HEK293T (cell line): ENCODE data around the gene LY9.

Experiments
- CTCF ChIA-PET: fragments of 350-600 bp; formaldehyde crosslinking; extraction: SDS; loops from one replicate; lab custom pipeline; 2021; ENCODE audit warnings: antibody characterized with exemption, inconsistent platforms; lab: Yijun Ruan, JAX
- POLR2A ChIA-PET: fragments of 350-600 bp; formaldehyde crosslinking; extraction: SDS; loops from one replicate; lab custom pipeline; 2020; ENCODE audit warnings: antibody characterized with exemption, inconsistent platforms; lab: Yijun Ruan, JAX
- DNase-seq: peaks from one replicate; pipeline ENCODE4 v3.0.0; 2012; ENCODE audit warnings: mixed read lengths; ENCODE audit errors: extremely low spot score
- ARNT ChIP-seq: fragments of 450-650 bp; IDR thresholded peaks from 2 replicates; pipeline ENCODE4 v1.6.1; 2017; ENCODE audit warnings: mild to moderate bottlenecking
- BHLHE40 ChIP-seq: fragments of 450-650 bp; IDR thresholded peaks from 2 replicates; pipeline ENCODE4 v1.6.1; 2016; ENCODE audit warnings: mild to moderate bottlenecking, moderate library complexity, borderline replicate concordance
- CTBP1 ChIP-seq: fragments of 450-650 bp; IDR thresholded peaks from 2 replicates; pipeline ENCODE4 v1.6.1; 2016; ENCODE audit warnings: borderline replicate concordance
- ELF4 ChIP-seq: fragments of 450-650 bp; IDR thresholded peaks from 2 replicates; pipeline ENCODE4 v1.6.1; 2017; ENCODE audit warnings: antibody characterized with exemption
- FOXA1 ChIP-seq: fragments of 450-650 bp; IDR thresholded peaks from 2 replicates; pipeline ENCODE4 v1.6.1; 2016; ENCODE audit warnings: mild to moderate bottlenecking
- FOXK2 ChIP-seq: fragments of 450-650 bp; IDR thresholded peaks from 2 replicates; pipeline ENCODE4 v1.6.1; 2016; ENCODE audit warnings: mild to moderate bottlenecking
- FOXM1 ChIP-seq: fragments of 450-650 bp; IDR thresholded peaks from 2 replicates; pipeline ENCODE4 v1.6.1; 2017; ENCODE audit warnings: mild to moderate bottlenecking, borderline replicate concordance
- HDGF ChIP-seq: fragments of 450-650 bp; IDR thresholded peaks from 2 replicates; pipeline ENCODE4 v1.6.1; 2017; ENCODE audit warnings: antibody characterized with exemption, borderline replicate concordance
- L3MBTL2 ChIP-seq: fragments of 450-650 bp; conservative IDR thresholded peaks from 2 replicates; pipeline ENCODE4 v1.6.1; 2016; ENCODE audit warnings: mild to moderate bottlenecking
- LEF1 ChIP-seq: fragments of 450-650 bp; IDR thresholded peaks from 2 replicates; pipeline ENCODE4 v1.6.1; 2017; ENCODE audit warnings: mild to moderate bottlenecking, borderline replicate concordance
- NFRKB ChIP-seq: fragments of 450-650 bp; IDR thresholded peaks from 2 replicates; pipeline ENCODE4 v1.6.1; 2016; ENCODE audit warnings: mild to moderate bottlenecking, moderate library complexity
- PKNOX1 ChIP-seq: fragments of 450-650 bp; IDR thresholded peaks from 2 replicates; pipeline ENCODE4 v1.6.1; 2016
- SP1 ChIP-seq: fragments of 450-650 bp; IDR thresholded peaks from 2 replicates; pipeline ENCODE4 v1.6.1; 2017
- SUZ12 ChIP-seq: fragments of 450-650 bp; IDR thresholded peaks from 2 replicates; pipeline ENCODE4 v1.6.1; 2016; ENCODE audit warnings: mild to moderate bottlenecking
- TARDBP ChIP-seq: fragments of 450-650 bp; IDR thresholded peaks from 2 replicates; pipeline ENCODE4 v1.6.1; 2016
- ZNF384 ChIP-seq: fragments of 450-650 bp; IDR thresholded peaks from 2 replicates; pipeline ENCODE4 v1.6.1; 2016

Gene LY9

GRCh38 chr1:160836981-160837557 lies 41.1 kb downstream of the LY9 start:
- CTCF ChIA-PET, result interaction anchor here (3.5 kb wide), 1 partner anchor 114 kb away, joined by 16 read pairs; no protein-coding TSS in a partner anchor
- no peak for TF ChIP-seq ELF4
- no peak for TF ChIP-seq PKNOX1
- TF ChIP-seq FOXA1, result no peak
- no peak for TF ChIP-seq LEF1
- TF ChIP-seq ARNT, result no peak
- TF ChIP-seq L3MBTL2, result no peak
- no peak for TF ChIP-seq CTBP1
- TF ChIP-seq SUZ12, result no peak
- no peak for TF ChIP-seq FOXK2
- TF ChIP-seq HDGF, result no peak
- no peak for TF ChIP-seq SP1
- no peak for TF ChIP-seq ZNF384
- no peak for TF ChIP-seq NFRKB
- no peak for TF ChIP-seq TARDBP
- TF ChIP-seq BHLHE40, result no peak
- no peak for TF ChIP-seq FOXM1
- POLR2A ChIA-PET, result no interaction called here
- no peak for DNase-seq

DNA sequence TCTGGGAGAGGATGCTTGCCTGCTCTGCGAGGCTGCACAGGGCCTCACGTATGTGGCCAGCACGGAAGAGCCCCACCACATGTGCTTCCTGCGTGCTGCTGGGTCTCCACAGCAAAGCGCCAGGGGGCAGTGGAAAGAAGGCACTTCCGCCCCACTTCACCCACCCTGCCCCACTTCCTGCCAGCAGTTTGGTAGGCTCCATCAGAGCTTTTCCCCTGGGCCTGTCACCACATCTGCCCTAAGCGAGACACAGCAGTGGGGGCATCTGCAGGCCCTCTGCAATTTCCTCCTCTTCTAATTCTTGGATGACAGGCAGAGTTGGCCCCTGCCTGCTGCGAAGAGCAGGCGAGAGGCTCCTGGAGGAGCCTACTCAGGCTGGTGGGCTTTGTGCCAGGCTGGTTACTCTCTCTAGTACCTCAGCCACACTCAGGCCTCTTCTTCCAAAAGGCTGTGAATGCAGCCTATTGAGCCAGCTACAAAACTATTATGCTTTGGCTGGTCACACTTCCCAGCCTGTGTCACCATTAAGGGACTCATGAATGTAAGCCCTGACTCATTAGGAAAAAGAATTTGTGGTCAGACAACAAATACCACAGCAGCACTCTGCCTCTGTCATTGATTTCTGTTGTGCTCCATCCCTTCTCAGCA lies 41.7 kb downstream of the LY9 start:
- ChIA-PET POLR2A (no interaction called here), CTCF (interaction anchor here (3.5 kb wide), 1 partner anchor 114 kb away, joined by 16 read pairs; no protein-coding TSS in a partner anchor)
- DNase-seq, result no peak
- TF ChIP-seq ARNT, result no peak
- TF ChIP-seq ELF4, result no peak
- TF ChIP-seq NFRKB, result no peak

- CTCF ChIA-PET, result no interaction called here
Observed at GRCh38 chr1:160838888-160839287, 42.9 kb downstream of the LY9 start.

DNA sequence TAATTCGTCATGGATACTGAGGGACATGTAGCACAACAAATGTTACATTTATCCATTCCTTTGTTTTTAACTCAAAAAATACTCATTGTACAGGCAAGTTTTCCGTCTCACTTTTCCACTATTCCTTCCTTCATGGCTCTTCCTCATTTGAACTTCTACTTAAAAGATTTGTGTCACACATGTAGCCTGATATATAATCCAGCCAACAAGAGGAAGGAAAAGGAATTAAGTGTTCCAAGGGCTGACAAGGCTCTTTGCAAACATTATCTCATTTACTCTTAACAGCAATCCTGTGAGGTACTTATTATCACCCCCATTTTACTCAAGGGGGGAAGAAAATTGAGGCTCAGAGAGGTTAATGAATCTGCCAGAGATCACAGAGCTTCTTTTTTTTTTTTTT lies 43.8 kb downstream of the LY9 start:
- CTCF ChIA-PET, result no interaction called here
- POLR2A ChIA-PET, result no interaction called here
- DNase-seq, result no peak
- TF ChIP-seq BHLHE40 (no peak), FOXM1 (no peak), ARNT (no peak), PKNOX1 (no peak), CTBP1 (no peak), HDGF (no peak), FOXK2 (no peak), NFRKB (no peak), ZNF384 (no peak), LEF1 (no peak), SP1 (no peak), FOXA1 (no peak), TARDBP (no peak), ELF4 (no peak)

More at GRCh38 chr1:160838888-160839287, 42.9 kb downstream of the LY9 start:
- no peak for DNase-seq
- POLR2A ChIA-PET, result no interaction called here
- no peak for TF ChIP-seq SUZ12

- ChIA-PET POLR2A (no interaction called here), CTCF (interaction anchor here (0.7 kb wide), 1 partner anchor 128 kb away, joined by 3 read pairs; no protein-coding TSS in a partner anchor)
- TF ChIP-seq ZNF384, result no peak
- TF ChIP-seq ARNT, result no peak
- TF ChIP-seq BHLHE40, result no peak
- no peak for TF ChIP-seq HDGF
- no peak for TF ChIP-seq CTBP1
- no peak for TF ChIP-seq PKNOX1
- TF ChIP-seq L3MBTL2, result no peak
- no peak for DNase-seq
Observed at GRCh38 chr1:160841079-160841478, 45.1 kb downstream of the LY9 start.

- DNase-seq, result no peak
- CTCF ChIA-PET, result no interaction called here
- no peak for TF ChIP-seq L3MBTL2
- TF ChIP-seq BHLHE40, result no peak
- no peak for TF ChIP-seq FOXK2
- TF ChIP-seq ELF4, result no peak
- no peak for TF ChIP-seq NFRKB
- TF ChIP-seq ZNF384, result no peak
- no peak for TF ChIP-seq CTBP1
- no peak for TF ChIP-seq LEF1
- TF ChIP-seq FOXM1, result no peak
- no peak for TF ChIP-seq PKNOX1
- TF ChIP-seq SUZ12, result no peak
- no peak for TF ChIP-seq HDGF
- no peak for TF ChIP-seq ARNT
- POLR2A ChIA-PET, result no interaction called here
Observed at GRCh38 chr1:160844447-160845232, 48.7 kb downstream of the LY9 start.
